ENCODE results near the gene SCO1.
"Not testable (repeated sequence)": the region's sequence is repeated elsewhere in the genome, so short reads cannot be mapped to it uniquely, and the experiment has no call there.

Gene SCO1

GRCh38 chr17:10697092-10698081, at the start of gene SCO1, which contains the start of gene ADPRM:
TSS of gene SCO1 (minus strand) at chr17:10697533. CDS start at chr17:10697507, 26 bp downstream.
TSS of gene ADPRM (plus strand) at chr17:10697594. CDS start at chr17:10704927, 7,333 bp downstream.
- DNase-seq: peak; percentile 90

DNA sequence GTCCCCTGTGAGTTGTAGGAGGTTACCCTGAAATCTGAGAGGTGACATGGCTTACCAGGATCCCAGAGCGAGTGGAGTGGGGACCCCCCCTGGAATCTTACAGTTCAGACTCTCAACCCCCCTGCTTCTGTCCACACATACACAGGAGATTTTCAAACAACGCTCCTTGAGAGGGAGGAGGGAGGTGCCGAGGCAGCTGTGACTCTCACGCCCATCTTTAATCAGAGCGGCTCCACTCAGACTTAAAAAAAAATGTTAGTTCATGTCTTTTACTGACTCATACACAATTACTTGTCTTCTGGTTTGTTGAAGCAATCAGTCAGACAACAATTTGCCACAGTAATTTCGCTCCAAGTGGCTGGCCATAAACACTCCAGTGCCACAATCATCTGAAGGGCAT, 47.9 kb upstream of the SCO1 start:
- DNase-seq: no peak

- DNase-seq: peak; percentile 25
Measured at GRCh38 chr17:10744501-10745000, 47.2 kb upstream of the SCO1 start.

GRCh38 chr17:10743316-10744009, 46.1 kb upstream of the SCO1 start:
- no peak for DNase-seq

- DNase-seq: no peak
Measured at GRCh38 chr17:10742431-10742830, 45.1 kb upstream of the SCO1 start.

DNA sequence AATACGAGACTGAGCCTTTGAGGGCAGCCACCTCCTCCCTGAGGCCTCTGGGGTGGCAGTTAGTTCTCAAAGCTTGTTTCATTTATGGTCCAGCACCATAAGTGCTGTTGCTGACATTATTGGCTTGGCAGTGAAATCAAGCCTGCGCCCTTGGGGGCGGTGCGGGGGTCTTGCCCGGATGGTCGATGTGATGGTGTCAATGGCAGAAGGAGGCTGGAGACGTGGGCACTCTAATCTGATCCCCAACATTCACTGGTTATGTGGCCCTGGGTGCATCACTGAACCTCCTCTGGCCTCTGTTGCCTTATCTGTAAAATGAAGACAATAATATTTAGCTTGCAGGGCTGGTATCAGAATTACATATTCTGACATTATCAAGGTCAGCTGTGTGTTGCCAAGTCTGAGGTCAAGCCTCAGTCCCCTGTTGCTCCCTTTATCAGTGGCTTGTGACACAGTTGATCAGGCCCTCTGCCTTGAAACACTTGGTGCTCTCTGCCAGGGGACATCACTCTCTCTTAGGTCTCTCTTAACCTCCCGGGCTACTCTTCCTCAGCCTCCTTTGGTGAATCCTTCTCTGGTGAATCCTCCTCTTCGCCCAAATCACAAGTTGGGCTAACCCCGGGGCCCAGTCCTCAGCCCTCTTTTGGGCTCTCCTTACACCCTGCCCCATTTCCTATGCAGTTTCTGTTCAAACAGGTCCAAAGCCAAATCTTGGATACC, 44.2 kb upstream of the SCO1 start:
- no peak for DNase-seq

DNA sequence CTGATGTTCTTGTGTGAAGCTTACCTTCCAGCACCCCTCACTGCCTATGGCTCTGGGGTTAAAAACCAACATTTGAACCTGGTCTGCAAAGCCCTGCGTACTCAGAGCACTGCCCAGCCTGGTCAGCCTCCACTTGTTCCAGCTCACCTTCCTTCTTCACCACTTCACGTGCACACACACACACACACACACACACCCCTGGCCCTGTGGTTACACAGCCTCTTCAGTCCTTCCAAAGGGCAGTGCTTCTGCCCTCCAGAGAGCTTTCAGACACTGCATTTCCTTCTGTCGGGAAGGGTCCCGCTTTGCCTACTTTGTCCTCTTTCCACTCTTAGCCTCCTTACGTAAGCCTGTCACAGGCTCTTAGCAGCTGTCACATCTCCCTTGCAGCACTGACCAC, 42.1 kb upstream of the SCO1 start:
- DNase-seq: no peak

DNA sequence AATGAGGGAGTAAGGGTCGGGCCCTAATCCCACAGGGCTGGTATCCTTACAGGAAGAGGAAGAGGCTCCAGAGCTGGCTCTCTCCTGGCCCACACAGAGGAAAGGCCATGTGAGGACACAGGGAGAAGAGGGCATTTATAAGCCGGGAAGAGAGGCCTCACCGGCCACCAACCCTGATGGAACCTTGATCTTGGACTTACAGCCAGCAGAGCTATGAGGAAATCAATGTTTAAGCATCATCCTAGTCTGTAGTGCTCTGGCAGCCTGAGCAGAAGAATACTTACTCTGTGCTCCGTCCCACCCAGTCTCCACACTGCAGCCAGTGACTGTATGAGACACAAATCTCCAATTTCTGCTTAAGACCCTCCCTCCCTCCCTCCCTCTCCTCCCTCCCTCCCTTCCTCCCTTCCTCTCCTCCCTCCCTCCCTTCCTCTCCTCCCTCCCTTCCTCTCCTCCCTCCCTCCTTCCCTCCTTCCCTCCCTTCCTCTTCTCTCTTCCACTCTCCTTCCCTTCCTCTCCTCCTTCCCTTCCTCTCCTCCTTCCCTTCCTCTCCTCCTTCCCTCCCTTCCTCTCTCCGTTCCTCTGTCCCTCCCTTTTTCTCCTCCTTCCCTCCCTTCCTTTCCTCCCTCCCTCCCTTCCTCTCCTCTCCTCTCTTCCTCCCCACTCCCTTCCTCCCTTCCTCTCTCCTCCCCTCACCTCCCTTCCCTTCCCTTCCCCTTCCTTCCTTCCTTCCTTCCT, 41.4 kb upstream of the SCO1 start:
- no peak for DNase-seq

DNA sequence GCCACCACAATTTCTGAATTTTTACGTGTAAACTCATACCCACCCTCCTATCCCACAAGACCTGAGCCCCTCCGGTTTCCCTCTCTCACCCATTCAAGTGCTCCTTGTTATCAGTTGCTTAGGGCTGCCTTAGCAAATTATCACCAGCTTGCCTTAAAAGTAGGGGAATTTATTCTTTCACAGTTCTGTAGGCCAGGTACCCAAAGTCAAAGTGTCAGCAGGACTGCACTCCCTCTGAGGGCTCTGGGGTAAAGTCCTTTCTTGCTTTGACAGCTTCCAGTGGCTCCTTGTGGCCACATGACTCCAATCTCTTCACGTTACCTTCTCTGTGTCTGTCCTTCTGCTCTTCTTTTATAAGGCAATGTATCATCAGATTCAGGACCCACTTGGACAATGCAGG, 40.4 kb upstream of the SCO1 start:
- DNase-seq: no peak

GRCh38 chr17:10737168-10737622, 39.9 kb upstream of the SCO1 start:
- peak; percentile 25 for DNase-seq

DNA sequence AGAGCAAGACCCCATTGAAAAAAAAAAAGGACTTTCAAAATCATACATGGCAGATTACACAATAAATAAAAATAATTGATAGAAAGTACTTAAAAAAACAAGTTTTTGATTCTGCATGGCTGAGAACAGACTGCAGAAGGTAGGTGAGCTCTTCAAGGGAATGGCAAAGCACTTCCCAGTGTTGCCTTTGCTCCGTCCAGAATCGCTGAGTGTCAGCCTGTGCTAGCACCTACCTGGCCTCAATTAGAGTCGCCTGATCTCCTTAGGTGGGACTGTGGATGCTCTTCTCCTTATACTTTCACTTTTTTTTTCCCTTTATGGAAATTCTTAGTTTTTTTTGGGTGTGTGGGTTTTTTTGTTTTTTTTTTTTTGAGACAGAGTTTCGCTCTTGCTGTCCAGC, 38.5 kb upstream of the SCO1 start:
- DNase-seq: no peak

DNA sequence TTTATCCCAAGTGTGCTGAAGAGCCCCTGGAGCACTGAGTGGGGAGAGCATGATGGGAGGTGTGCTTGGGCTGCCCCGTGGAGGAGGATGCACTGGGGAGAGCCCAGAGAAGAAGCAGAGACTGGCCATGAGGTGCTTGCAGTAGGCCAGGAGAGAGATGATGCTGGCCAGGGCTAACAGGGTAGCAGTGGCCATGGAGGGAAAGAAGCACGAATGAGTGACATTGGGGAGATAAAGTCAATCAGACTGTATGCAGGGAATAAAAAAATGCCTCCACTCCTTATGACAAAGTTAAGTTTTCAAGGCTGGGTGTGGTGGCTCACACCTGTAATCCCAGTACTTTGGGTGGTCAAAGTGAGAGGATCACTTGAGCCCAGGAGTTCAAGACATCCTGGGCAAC, 37.9 kb upstream of the SCO1 start:
- DNase-seq: no peak

GRCh38 chr17:10733666-10734065, 36.3 kb upstream of the SCO1 start:
- DNase-seq: no peak

DNA sequence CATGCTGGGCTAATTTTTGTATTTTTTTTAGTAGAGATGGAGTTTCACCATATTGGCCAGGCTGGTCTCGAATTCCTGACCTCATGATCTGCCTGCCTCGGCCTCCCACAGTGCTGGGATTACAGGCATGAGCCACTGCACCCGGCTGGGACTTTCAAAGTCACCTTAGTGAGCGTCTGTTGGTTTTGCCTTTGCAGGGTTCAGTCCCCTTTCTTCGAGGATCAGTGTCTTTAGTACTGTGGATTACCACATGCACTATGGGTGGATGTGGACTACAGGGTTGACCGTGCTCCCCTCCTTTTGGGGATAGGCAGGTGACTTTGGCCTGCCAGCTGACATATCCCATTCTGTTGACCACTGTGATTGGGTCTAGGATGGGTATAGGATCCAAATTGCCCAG, 34.8 kb upstream of the SCO1 start:
- DNase-seq: not testable (repeated sequence)

- DNase-seq: no peak
Measured at GRCh38 chr17:10731408-10731879, 34.1 kb upstream of the SCO1 start.

DNA sequence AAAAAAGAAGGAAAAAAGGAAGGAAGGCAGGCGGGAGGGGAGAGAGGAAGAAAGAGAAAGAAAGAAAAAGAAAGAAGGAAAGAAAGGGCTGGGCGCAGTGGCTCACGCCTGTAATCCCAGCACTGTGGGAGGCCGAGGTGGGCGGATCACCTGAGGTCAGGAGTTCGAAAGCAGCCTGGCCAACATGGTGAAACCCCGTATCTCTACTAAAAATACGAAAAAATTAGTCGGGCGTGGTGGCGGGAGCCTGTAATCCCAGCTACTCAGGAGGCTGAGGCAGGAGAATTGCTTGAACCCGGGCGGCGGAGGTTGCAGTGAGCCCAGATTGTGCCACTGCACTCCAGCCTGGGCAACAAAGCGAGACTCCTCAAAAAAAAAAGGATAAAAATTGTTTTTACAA, 32.9 kb upstream of the SCO1 start:
- DNase-seq: not testable (repeated sequence)

- DNase-seq: peak; percentile 27
Measured at GRCh38 chr17:10729334-10730193, 32.2 kb upstream of the SCO1 start, which contains the start of gene TMEM220. TSS of gene TMEM220 (minus strand) at chr17:10730023. CDS start at chr17:10729851, 172 bp downstream.

GRCh38 chr17:10728331-10728892, 31.1 kb upstream of the SCO1 start:
- no peak for DNase-seq

DNA sequence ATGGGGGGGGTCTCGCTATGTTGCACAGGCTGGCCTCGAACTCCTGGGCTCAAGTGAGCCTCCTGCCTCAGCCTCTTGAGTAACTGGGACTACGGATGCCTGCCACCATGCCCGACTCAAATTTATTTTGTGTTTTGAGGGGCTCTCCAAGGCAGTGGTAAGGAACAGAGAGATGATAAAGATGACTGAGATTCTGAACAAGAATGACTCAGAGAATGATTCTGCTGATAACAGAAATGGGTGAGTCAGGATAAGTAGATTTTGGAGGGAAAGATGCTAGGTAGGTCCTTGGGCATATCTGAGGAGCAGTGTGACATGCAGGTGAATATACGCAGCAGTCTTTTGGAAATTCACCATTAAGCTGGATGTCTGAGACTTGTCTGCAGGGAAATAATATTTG, 29.9 kb upstream of the SCO1 start:
- no peak for DNase-seq

DNA sequence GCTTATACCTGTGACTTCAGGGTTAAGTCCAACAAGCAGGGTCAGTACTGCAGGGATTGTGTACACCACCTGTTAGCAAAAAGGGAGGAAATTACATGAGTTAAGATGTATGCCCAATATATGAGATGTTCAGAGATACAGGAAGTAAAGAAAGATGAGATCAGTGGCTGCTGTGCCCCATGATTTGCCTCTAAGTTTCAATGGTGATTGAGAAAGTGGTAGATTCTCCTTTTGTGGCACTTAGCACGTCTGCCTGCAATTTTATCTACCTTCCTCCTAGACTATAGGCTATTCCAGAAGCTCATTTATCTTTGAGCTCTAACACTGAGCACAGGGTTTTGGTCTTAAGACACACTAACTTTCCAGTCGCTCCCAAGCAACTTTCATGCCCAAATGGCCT, 28.9 kb upstream of the SCO1 start:
- DNase-seq: no peak

DNA sequence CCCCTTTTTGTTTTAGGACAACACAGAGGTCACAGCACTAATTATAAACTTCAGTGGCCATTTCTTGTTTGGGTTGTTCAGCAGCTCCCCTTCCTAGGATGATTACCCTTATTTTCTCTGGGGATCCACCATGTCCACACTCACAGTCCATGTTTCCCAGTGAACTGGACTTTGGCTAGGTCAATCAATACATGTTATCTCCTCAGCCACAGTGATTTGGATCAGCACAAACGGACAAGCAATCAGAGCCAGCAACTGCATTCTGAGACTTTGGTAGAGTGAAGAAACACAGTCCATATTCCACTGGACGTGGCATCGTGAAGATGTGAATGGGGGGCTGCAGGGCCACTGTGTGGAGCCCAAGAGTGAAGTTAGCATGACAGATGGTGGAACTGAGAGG, 27.9 kb upstream of the SCO1 start:
- no peak for DNase-seq
